ENCODE results near the gene ATAT1.
A peak's percentile ranks its signal among the peaks of the same experiment; 100 is the strongest.

ATAT1 gene

DNA sequence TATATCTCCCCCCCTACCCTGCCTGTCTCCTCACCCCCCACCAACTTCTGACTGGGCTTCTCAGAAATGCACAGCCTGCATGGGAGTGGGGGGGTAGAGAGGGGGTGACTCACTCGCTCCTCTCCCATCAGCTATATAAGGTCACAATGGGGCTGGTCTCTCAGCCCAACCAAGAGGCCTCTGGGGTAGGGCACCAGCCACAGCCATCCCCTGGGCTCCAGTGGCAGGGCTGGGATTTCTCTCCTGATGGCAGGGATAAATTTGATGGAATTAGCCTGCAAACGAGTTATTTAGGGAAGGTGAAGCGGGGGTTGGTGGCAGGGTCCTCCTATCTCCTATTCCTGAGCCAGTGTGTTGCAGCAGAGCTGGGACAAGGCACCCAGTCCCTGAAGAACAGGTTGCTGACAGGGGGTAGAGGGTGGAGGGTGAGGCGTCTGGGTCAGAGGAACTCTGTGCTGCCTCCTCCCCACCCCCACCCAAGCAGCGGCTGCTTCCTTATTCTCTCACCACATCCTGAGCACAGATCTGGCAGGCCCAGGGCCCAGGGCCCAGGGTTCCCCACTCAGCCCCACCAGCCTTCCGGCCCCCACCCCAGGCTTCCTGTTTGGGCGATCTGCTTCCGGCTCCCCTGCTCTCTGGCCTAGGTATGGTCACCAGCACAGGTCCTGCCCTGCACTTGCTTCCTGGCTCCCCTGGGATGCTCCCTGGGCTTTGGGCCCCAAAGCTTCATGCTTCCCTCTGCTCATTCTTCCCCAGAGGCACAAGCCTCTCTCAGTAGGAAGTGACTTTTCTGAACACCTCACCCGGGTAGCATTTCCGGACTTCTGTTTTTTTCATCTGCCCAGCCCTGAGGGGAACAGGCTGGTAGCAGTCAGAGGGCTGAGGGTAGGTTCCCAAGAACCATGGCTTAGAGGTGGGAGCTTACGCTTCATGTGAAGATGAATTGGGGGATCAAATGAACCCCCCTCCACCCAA is 55.8 kb downstream of the ATAT1 start:
- Histone ChIP-seq H4K20me1 (peaks cover 71% of the 10 kb centered on the region), H3K36me3 (peaks cover 48% of the 10 kb centered on the region), H3K27ac (peak overlapping the region; percentile 100), H3K4me2 (peak overlapping the region; percentile 95), H3K4me3 (peak overlapping the region; percentile 91), H3K9ac (peak overlapping the region; percentile 100), H3K4me1 (peaks cover 39% of the 10 kb centered on the region), H3K9me3 (no peaks in the 10 kb centered on the region), H3K27me3 (no peaks in the 10 kb centered on the region)
- no peak for TF ChIP-seq Cebpa-rat (IDR thresholded peaks at IDR 0.05)

DNA sequence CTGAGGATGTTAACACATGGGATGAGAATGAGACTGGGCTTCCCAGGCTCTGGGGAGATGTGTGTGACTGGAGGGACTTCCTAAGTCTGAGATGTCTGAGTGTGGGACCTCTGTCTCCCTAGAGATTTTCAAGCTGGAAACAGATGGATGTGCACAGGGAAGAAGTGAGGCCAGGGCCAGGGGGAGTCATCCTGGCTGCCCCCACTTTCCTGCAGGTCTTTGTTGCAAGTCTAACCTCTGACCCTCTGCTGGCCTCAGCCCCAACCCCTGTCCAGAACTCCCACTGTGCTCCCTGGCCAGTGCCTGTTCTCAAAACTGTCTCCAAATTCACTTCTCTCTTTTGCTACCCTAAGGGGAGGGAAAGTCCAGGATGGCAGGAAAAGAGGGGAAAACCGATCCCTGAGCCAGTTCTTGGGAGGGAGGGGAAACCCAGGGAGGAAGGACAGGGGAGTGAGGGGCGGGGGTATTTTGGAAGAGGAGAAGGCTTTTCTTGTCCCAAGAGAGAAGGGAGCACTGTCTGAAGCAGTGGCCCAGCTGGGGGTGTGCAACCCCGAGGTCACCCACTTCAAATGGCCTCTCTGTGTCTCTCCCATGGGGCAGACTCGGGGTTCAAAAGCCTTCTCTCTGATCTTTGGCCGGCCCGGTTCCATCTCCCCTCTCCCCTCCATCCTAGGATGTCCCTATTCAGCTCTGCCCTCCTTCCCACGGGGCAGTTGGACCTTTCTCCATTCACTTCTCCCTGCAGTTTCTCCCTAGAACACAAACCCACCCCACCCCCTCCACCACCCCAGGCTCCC is 56.7 kb downstream of the ATAT1 start:
- Histone ChIP-seq H3K27ac (peak overlapping the region; percentile 100), H3K9me3 (no peaks in the 10 kb centered on the region), H3K36me3 (peaks cover 42% of the 10 kb centered on the region), H4K20me1 (peaks cover 61% of the 10 kb centered on the region), H3K4me3 (peak overlapping the region; percentile 91), H3K4me2 (peak overlapping the region; percentile 95), H3K4me1 (peaks cover 30% of the 10 kb centered on the region), H3K9ac (peak overlapping the region; percentile 100), H3K27me3 (no peaks in the 10 kb centered on the region)
- TF ChIP-seq Cebpa-rat (IDR thresholded peaks at IDR 0.05): no peak

DNA sequence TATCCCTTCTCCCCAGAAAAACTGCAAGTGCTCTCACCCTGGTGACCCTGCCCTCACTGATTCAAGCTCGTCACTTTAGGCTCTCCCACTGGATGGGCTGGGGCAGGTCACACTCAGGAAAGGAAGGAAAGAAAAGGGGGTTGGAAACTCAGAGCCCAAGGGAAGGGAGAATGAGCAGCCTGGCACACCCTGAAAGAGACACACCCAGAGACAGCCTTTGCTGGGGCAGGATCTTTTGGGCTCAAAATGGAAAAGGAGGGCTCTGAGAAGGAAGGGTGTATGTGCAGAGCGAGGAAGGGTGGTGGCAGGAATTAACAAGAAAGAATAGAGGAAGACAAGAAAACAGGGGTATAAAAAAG is 57.3 kb downstream of the ATAT1 start:
- peak overlapping the region; percentile 91 for H3K4me3 ChIP-seq
- H3K4me2 ChIP-seq: peak overlapping the region; percentile 95
- no peaks in the 10 kb centered on the region for H3K27me3 ChIP-seq
- peak overlapping the region; percentile 100 for H3K9ac ChIP-seq
- no peaks in the 10 kb centered on the region for H3K9me3 ChIP-seq
- no peak for TF ChIP-seq Cebpa-rat (IDR thresholded peaks at IDR 0.05)
- H4K20me1 ChIP-seq: peaks cover 56% of the 10 kb centered on the region
- peaks cover 30% of the 10 kb centered on the region for H3K4me1 ChIP-seq
- H3K36me3 ChIP-seq: peaks cover 36% of the 10 kb centered on the region
- H3K27ac ChIP-seq: peak overlapping the region; percentile 100

DNA sequence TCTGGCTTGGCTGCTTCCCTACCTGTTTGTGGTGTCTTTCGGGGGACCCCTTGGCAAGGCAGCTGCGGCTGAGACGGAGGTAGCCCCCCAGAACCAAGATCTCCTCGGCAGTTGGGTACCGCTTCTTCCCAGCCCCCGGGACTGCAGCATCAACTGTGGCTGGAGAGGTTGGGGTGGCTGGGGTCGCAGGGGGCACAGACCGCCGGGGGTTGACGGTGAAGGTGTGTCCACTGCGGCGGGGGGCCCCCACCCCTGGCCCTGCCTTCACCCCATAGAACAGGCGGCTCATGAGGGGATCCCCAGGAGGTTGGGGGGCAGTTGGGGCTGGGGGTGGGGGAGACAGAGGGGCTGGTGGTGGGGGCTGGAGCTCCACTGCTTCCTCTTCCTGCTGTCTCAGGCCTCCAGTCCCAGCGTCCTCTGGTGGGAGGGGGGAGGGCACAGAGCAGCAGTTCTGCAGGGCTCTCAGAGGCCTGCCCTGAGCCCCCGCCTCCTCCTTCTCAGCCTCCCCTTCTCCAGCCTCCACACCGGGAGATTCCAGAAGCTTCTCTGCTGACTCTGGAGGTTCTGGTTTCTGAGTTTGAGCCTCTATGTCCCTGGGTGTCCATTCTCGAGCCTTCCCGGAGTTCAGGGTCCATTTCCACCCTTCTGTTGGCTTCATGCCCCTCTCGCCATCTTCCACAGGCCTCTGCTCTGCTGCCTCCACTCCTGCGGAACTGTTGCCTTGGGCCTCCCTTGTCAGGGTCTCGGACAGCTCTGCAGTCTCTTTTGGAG is 57.9 kb downstream of the ATAT1 start:
- Histone ChIP-seq H3K4me1 (peaks cover 34% of the 10 kb centered on the region), H3K9me3 (no peaks in the 10 kb centered on the region), H3K27ac (peak overlapping the region; percentile 100), H4K20me1 (peaks cover 49% of the 10 kb centered on the region), H3K36me3 (peaks cover 33% of the 10 kb centered on the region), H3K4me3 (peak overlapping the region; percentile 91), H3K4me2 (peak overlapping the region; percentile 95), H3K27me3 (no peaks in the 10 kb centered on the region), H3K9ac (peak overlapping the region; percentile 100)
- no peak for TF ChIP-seq Cebpa-rat (IDR thresholded peaks at IDR 0.05)

GRCh38 chr6:30685157-30686008 is 58.7 kb downstream of the ATAT1 start:
- H3K4me1 ChIP-seq: peaks cover 33% of the 10 kb centered on the region
- H3K9ac ChIP-seq: peak overlapping the region; percentile 100
- H3K27ac ChIP-seq: peak overlapping the region; percentile 100
- H3K9me3 ChIP-seq: no peaks in the 10 kb centered on the region
- peaks cover 24% of the 10 kb centered on the region for H3K36me3 ChIP-seq
- H3K27me3 ChIP-seq: no peaks in the 10 kb centered on the region
- H3K4me3 ChIP-seq: peak overlapping the region; percentile 91
- H3K4me2 ChIP-seq: peak overlapping the region; percentile 86
- TF ChIP-seq Cebpa-rat (IDR thresholded peaks at IDR 0.05): no peak
- peaks cover 41% of the 10 kb centered on the region for H4K20me1 ChIP-seq

DNA sequence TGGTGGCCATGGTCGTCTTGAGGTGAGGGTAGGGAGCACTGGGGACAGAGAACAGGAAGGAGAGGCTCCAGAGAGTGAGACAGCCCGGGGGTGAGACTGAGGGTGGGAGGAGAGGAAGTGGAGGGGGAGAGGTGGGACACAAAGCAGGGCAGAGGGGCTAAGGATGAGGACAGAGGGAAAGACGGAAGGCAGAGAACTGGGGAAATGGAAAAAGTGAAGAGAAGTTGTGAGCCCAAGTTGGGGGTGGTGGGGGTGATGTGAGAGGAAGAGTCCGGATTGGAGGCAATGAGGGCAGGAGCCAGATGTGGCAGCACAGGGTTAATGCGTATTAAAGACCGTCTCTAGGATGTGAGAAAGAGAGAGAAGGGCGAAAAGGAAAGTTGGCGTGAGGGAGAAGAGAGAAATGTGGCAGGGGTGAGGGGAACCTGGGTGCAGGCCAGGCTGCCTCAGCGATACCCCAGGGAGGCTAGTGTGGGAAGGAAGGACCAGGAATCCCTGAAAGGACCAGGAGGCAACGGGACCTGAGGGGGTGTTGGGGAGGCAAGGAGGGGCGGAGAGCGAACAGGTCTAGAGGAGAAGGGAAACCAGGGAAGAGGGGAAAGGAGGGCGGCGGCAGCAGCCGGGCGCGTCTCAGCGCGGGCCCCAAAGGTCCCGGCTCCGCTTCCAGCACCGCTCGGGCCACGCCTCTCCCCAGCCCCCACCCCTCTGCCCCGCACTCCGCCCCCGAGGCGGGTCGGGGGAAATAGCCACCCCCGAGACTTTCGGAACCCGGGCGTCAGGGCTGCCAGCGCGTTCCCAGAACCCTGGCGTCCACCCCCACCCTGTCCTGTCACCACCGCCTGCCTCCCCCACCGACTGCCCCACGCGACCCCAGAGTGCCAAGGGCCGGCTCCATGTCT is 59.6 kb downstream of the ATAT1 start, which contains the start of gene PPP1R18:
Gene PPP1R18, minus strand, starts transcription at position 637 of the 899 bp plus-strand sequence. Its CDS starts 627 bp downstream, at position 10.
- peak within 1 kb of the TSS; percentile 100 for H3K27ac ChIP-seq
- H3K9ac ChIP-seq: peak within 1 kb of the TSS; percentile 100
- H3K27me3 ChIP-seq: no peaks in the 10 kb centered on the region
- peak within 1 kb of the TSS; percentile 100 for H3K4me2 ChIP-seq
- H3K4me3 ChIP-seq: peak within 1 kb of the TSS; percentile 91
- no peak for TF ChIP-seq Cebpa-rat (IDR thresholded peaks at IDR 0.05)
- H3K4me1 ChIP-seq: peaks cover 26% of the 10 kb centered on the region
- no peaks in the 10 kb centered on the region for H3K9me3 ChIP-seq
- peaks cover 33% of the 10 kb centered on the region for H4K20me1 ChIP-seq
- peaks cover 16% of the 10 kb centered on the region for H3K36me3 ChIP-seq

- Histone ChIP-seq H3K4me3 (peak overlapping the region; percentile 91), H4K20me1 (peaks cover 24% of the 10 kb centered on the region), H3K9me3 (no peaks in the 10 kb centered on the region), H3K4me2 (peak overlapping the region; percentile 100), H3K9ac (peak overlapping the region; percentile 100), H3K4me1 (peaks cover 30% of the 10 kb centered on the region), H3K27me3 (no peaks in the 10 kb centered on the region), H3K27ac (peak overlapping the region; percentile 100), H3K36me3 (peaks cover 10% of the 10 kb centered on the region)
- no peak for TF ChIP-seq Cebpa-rat (IDR thresholded peaks at IDR 0.05)
These were observed 60.4 kb downstream of the ATAT1 start for GRCh38 chr6:30686908-30687658.
